H9 (cell line): ENCODE measurements around the gene RNPEPL1. TPM values are rescaled to one million over a fixed set of nuclear protein-coding genes. Genes with fewer than 3 reads are reported as not detected.

Source experiments
- DNase-seq: peaks from one replicate; pipeline ENCODE4 v3.0.0-alpha.2; 2017
- H2AFZ ChIP-seq: one replicate; pipeline ENCODE4 v1.6.1; 2013; ENCODE audit warnings: mild to moderate bottlenecking, low read length, control low read depth, moderate library complexity
- H2AK5ac ChIP-seq: 2 replicates; pipeline ENCODE4 v1.6.1; 2013; ENCODE audit warnings: low read length, control low read depth, mixed read lengths; ENCODE audit not compliant: insufficient read length
- H2BK120ac ChIP-seq: one replicate; pipeline ENCODE4 v1.6.1; 2013; ENCODE audit warnings: low read depth, mild to moderate bottlenecking, low read length, control low read depth, inconsistent platforms; ENCODE audit not compliant: poor library complexity, severe bottlenecking
- H2BK12ac ChIP-seq: 2 replicates; pipeline ENCODE4 v1.6.1; 2013; ENCODE audit warnings: low read length, control low read depth, mixed read lengths, low read depth; ENCODE audit not compliant: insufficient read length
- H2BK15ac ChIP-seq: 2 replicates; pipeline ENCODE4 v1.6.1; 2013; ENCODE audit warnings: low read depth, low read length, control low read depth
- H2BK20ac ChIP-seq: one replicate; pipeline ENCODE4 v1.6.1; 2013; ENCODE audit warnings: low read depth, mild to moderate bottlenecking, low read length, control low read depth, inconsistent platforms; ENCODE audit not compliant: poor library complexity, severe bottlenecking
- H2BK5ac ChIP-seq: 2 replicates; pipeline ENCODE4 v1.6.1; 2013; ENCODE audit warnings: low read length, control low read depth, mixed read lengths; ENCODE audit not compliant: insufficient read length
- H3K14ac ChIP-seq: 2 replicates; pipeline ENCODE4 v1.6.1; 2013; ENCODE audit warnings: low read length, control low read depth; ENCODE audit not compliant: insufficient read depth
- H3K18ac ChIP-seq: 2 replicates; pipeline ENCODE4 v1.6.1; 2013; ENCODE audit warnings: low read depth, mild to moderate bottlenecking, mixed read lengths, low read length, control low read depth; ENCODE audit not compliant: insufficient read length
- H3K23ac ChIP-seq: 2 replicates; pipeline ENCODE4 v1.6.1; 2013; ENCODE audit warnings: low read length, control low read depth, mixed read lengths, low read depth; ENCODE audit not compliant: insufficient read length
- H3K23me2 ChIP-seq: 2 replicates; pipeline ENCODE4 v1.6.1; 2013; ENCODE audit warnings: low read depth, mild to moderate bottlenecking, mixed read lengths, low read length, control low read depth; ENCODE audit not compliant: insufficient read length, poor library complexity, severe bottlenecking
- H3K27ac ChIP-seq: 2 replicates; pipeline ENCODE4 v1.5.1; 2013; ENCODE audit warnings: low read length, control low read depth, mixed read lengths, low read depth; ENCODE audit not compliant: insufficient read length
- H3K27me3 ChIP-seq: 2 replicates; pipeline ENCODE4 v1.6.1; 2013; ENCODE audit warnings: low read length, control low read depth, inconsistent platforms; ENCODE audit not compliant: insufficient read depth
- H3K4ac ChIP-seq: 2 replicates; pipeline ENCODE4 v1.6.1; 2013; ENCODE audit warnings: low read depth, mild to moderate bottlenecking, control low read depth, inconsistent platforms, low read length, moderate library complexity
- H3K4me1 ChIP-seq: 2 replicates; pipeline ENCODE4 v1.6.1; 2013; ENCODE audit warnings: low read length, control low read depth, inconsistent platforms; ENCODE audit not compliant: insufficient read depth
- H3K4me2 ChIP-seq: 2 replicates; pipeline ENCODE4 v1.6.1; 2013; ENCODE audit warnings: low read length, control low read depth, mixed read lengths; ENCODE audit not compliant: insufficient read length, insufficient read depth
- H3K56ac ChIP-seq: 2 replicates; pipeline ENCODE4 v1.6.1; 2013; ENCODE audit warnings: low read depth, mild to moderate bottlenecking, mixed read lengths, low read length, control low read depth; ENCODE audit not compliant: insufficient read length
- H3K79me1 ChIP-seq: 2 replicates; pipeline ENCODE4 v1.6.1; 2013; ENCODE audit warnings: low read depth, mild to moderate bottlenecking, moderate library complexity, low read length, control low read depth, inconsistent platforms; ENCODE audit not compliant: insufficient read depth, poor library complexity, severe bottlenecking
- H3K79me2 ChIP-seq: 2 replicates; pipeline ENCODE4 v1.6.1; 2013; ENCODE audit warnings: low read length, control low read depth, inconsistent platforms; ENCODE audit not compliant: insufficient read depth
- H3K9ac ChIP-seq: 2 replicates; pipeline ENCODE4 v1.6.1; 2013; ENCODE audit warnings: low read length, control low read depth, mixed read lengths; ENCODE audit not compliant: insufficient read length; ENCODE audit errors: extremely low read depth
- H3K9me3 ChIP-seq: one replicate; pipeline ENCODE4 v1.6.1; 2013; ENCODE audit warnings: low read depth, low read length, inconsistent platforms; ENCODE audit not compliant: control insufficient read depth
- H3T11ph ChIP-seq: one replicate; pipeline ENCODE4 v1.6.1; 2013; ENCODE audit warnings: mild to moderate bottlenecking, low read length, control low read depth, inconsistent platforms
- H4K20me1 ChIP-seq: one replicate; pipeline ENCODE4 v1.6.1; 2013; ENCODE audit not compliant: control insufficient read depth, insufficient read length, insufficient read depth
- H4K5ac ChIP-seq: 2 replicates; pipeline ENCODE4 v1.6.1; 2013; ENCODE audit warnings: low read depth, mild to moderate bottlenecking, mixed read lengths, low read length, control low read depth; ENCODE audit not compliant: insufficient read length
- H4K8ac ChIP-seq: replicated peaks from 2 replicates; pipeline ENCODE4 v1.6.1; 2013; ENCODE audit warnings: low read length, control low read depth, mixed read lengths, low read depth; ENCODE audit not compliant: insufficient read length
- H4K91ac ChIP-seq: 2 replicates; pipeline ENCODE4 v1.6.1; 2013; ENCODE audit warnings: low read depth, mild to moderate bottlenecking, moderate library complexity, mixed read lengths, low read length, control low read depth; ENCODE audit not compliant: insufficient read length
- H3K27ac Mint-ChIP-seq, 3 experiments: 2 replicates in 2 of 3; 3 replicates in 1 of 3; pipeline ENCODE4 v1.8.0; 2020 to 2021; ENCODE audit warnings: mixed read lengths in 3 of 3, mild to moderate bottlenecking in 1 of 3, moderate library complexity in 1 of 3
- H3K27me3 Mint-ChIP-seq: 2 replicates; pipeline ENCODE4 v1.8.0; 2021; ENCODE audit warnings: low read depth, mild to moderate bottlenecking, moderate library complexity, mixed read lengths
- H3K36me3 Mint-ChIP-seq, 3 experiments: 2 replicates in 2 of 3; 3 replicates in 1 of 3; pipeline ENCODE4 v1.8.0; 2020 to 2021; ENCODE audit warnings: low read depth in 3 of 3, mixed read lengths in 3 of 3; ENCODE audit not compliant: insufficient read depth in 1 of 3
- H3K4me1 Mint-ChIP-seq, 2 experiments: 2 replicates each; pipeline ENCODE4 v1.8.0; 2020; ENCODE audit warnings: mixed read lengths in 2 of 2
- H3K4me3 Mint-ChIP-seq, 2 experiments: 2 replicates in 1 of 2; 3 replicates in 1 of 2; pipeline ENCODE4 v1.8.0; 2020 to 2021; ENCODE audit warnings: mild to moderate bottlenecking in 2 of 2, mixed read lengths in 2 of 2, moderate library complexity in 1 of 2
- H3K9me3 Mint-ChIP-seq, 2 experiments: 2 replicates in 1 of 2; 3 replicates in 1 of 2; pipeline ENCODE4 v1.8.0; 2020; ENCODE audit warnings: mild to moderate bottlenecking in 2 of 2, mixed read lengths in 2 of 2, moderate library complexity in 1 of 2
- total RNA-seq: library from RNA; stranded (reverse); gene quantifications from 2 replicates; pipeline ENCODE4 v1.2.1, GENCODE V29; 2021
- TF ChIP-seq, protein P1 (sequence below): fragments of 200-600 bp; sonication (generic); conservative IDR thresholded peaks from 3 replicates; pipeline ENCODE4 v1.8.0; 2021; ENCODE audit warnings: antibody characterized with exemption, mild to moderate bottlenecking

The RNPEPL1 gene
- total RNA-seq, 1 experiment from 2014 or later: 22.5 TPM

DNA sequence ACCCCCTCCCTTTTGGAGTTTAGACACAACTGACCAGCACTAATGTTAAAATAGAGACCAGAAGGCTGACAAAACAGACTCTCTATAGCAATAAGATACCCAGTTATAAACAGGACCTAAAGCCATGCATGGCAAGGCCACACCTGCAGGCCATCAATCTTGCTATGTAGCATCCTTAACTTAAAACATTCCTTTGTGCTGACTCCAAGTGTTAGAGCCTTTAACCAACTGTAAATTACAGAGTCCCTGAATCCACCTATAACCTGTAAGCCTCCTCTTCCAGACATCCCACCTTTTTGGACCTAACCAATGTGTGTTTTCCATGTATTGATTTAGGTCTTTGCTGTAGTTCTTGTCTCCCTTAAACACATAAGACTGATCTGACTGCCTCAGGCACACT, 28.4 kb upstream of the RNPEPL1 start:
- H3K14ac ChIP-seq: no peak overlapping the region
- H2BK5ac ChIP-seq: no peak overlapping the region
- no peaks in the 10 kb centered on the region for H4K20me1 ChIP-seq
- H3K27me3 ChIP-seq: no peaks in the 10 kb centered on the region
- no peak for DNase-seq
- H3K4ac ChIP-seq: no peak overlapping the region
- peaks cover 31 to 40% (median 34%) of the 10 kb centered on the region in 3 experiments for H3K36me3 Mint-ChIP-seq
- no peak overlapping the region for H4K5ac ChIP-seq
- no peak overlapping the region for H3K27ac ChIP-seq
- no peak overlapping the region for H3K56ac ChIP-seq
- H4K8ac ChIP-seq: no peak overlapping the region
- H3T11ph ChIP-seq: no peak overlapping the region
- peaks cover 11 to 23% of the 10 kb centered on the region in 2 experiments for H3K9me3 Mint-ChIP-seq
- H2BK12ac ChIP-seq: no peak overlapping the region
- H3K23ac ChIP-seq: no peak overlapping the region
- no peaks in the 10 kb centered on the region for H3K79me1 ChIP-seq
- no peak overlapping the region for H3K27ac Mint-ChIP-seq
- no peak overlapping the region for H2BK15ac ChIP-seq
- no peak overlapping the region for H3K4me3 Mint-ChIP-seq
- H3K4me2 ChIP-seq: no peak overlapping the region
- no peak overlapping the region for H2AFZ ChIP-seq
- H3K4me1 ChIP-seq: no peaks in the 10 kb centered on the region
- H3K23me2 ChIP-seq: no peaks in the 10 kb centered on the region
- H4K91ac ChIP-seq: no peak overlapping the region
- peaks cover 7% of the 10 kb centered on the region for H3K9me3 ChIP-seq
- H3K4me1 Mint-ChIP-seq: peaks cover 4 to 5% of the 10 kb centered on the region in 2 experiments; a peak in 2 of 4 replicates
- no peaks in the 10 kb centered on the region for H3K79me2 ChIP-seq
- no peak overlapping the region for H2AK5ac ChIP-seq
- no peak overlapping the region for H3K9ac ChIP-seq
- H3K27me3 Mint-ChIP-seq: no peaks in the 10 kb centered on the region
- H2BK120ac ChIP-seq: no peak overlapping the region
- H3K18ac ChIP-seq: no peak overlapping the region
- no peak overlapping the region for H2BK20ac ChIP-seq
- TF ChIP-seq, protein P1, sequence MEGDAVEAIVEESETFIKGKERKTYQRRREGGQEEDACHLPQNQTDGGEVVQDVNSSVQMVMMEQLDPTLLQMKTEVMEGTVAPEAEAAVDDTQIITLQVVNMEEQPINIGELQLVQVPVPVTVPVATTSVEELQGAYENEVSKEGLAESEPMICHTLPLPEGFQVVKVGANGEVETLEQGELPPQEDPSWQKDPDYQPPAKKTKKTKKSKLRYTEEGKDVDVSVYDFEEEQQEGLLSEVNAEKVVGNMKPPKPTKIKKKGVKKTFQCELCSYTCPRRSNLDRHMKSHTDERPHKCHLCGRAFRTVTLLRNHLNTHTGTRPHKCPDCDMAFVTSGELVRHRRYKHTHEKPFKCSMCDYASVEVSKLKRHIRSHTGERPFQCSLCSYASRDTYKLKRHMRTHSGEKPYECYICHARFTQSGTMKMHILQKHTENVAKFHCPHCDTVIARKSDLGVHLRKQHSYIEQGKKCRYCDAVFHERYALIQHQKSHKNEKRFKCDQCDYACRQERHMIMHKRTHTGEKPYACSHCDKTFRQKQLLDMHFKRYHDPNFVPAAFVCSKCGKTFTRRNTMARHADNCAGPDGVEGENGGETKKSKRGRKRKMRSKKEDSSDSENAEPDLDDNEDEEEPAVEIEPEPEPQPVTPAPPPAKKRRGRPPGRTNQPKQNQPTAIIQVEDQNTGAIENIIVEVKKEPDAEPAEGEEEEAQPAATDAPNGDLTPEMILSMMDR: no peak
